ENCODE measurements around the gene DPEP2NB.
"Not testable (repeated sequence)": the region's sequence is repeated elsewhere in the genome, so short reads cannot be mapped to it uniquely, and the experiment has no call there.

DPEP2NB gene

GRCh38 chr16:68009872-68010271 is 5.8 kb downstream of the DPEP2NB start:
- DNase-seq: not testable (repeated sequence)

- no peak for DNase-seq
Observed at GRCh38 chr16:68009157-68009735, 6.5 kb downstream of the DPEP2NB start.

GRCh38 chr16:68005786-68006286 is 9.9 kb downstream of the DPEP2NB start:
- DNase-seq: no peak

GRCh38 chr16:68005211-68005610 is 10.5 kb downstream of the DPEP2NB start:
- no peak for DNase-seq

- DNase-seq: no peak
Observed at GRCh38 chr16:68003031-68003430, 12.7 kb downstream of the DPEP2NB start.

- no peak for DNase-seq
Observed at GRCh38 chr16:68000450-68000849, 15.3 kb downstream of the DPEP2NB start.

- DNase-seq: no peak
Observed at GRCh38 chr16:67999985-68000384, 15.7 kb downstream of the DPEP2NB start.

- DNase-seq: peak in 1 of 2 donors; percentile 48
Observed at GRCh38 chr16:67998779-67999688, 16.7 kb downstream of the DPEP2NB start, which contains the start of gene DPEP2. Gene DPEP2 (minus strand): TSS chr16:67999484. CDS start chr16:67993212, 6,272 bp downstream.

GRCh38 chr16:67998231-67998778 is 17.4 kb downstream of the DPEP2NB start:
- DNase-seq: not testable (repeated sequence)

GRCh38 chr16:67996666-67997065 is 19.0 kb downstream of the DPEP2NB start:
- DNase-seq: no peak

GRCh38 chr16:67995423-67995822 is 20.3 kb downstream of the DPEP2NB start:
- peak in 1 of 2 donors; percentile 39 for DNase-seq

- not testable (repeated sequence) for DNase-seq
Observed at GRCh38 chr16:67994040-67994408, 21.7 kb downstream of the DPEP2NB start.

GRCh38 chr16:67993207-67994039 is 22.3 kb downstream of the DPEP2NB start:
- peak; percentile 85 to 89 for DNase-seq

GRCh38 chr16:67992661-67993206 is 23.0 kb downstream of the DPEP2NB start:
- no peak for DNase-seq

- no peak for DNase-seq
Observed at GRCh38 chr16:67990018-67990386, 25.7 kb downstream of the DPEP2NB start.

- DNase-seq: no peak
Observed at GRCh38 chr16:67989322-67990017, 26.2 kb downstream of the DPEP2NB start.

GRCh38 chr16:67988675-67989074 is 27.0 kb downstream of the DPEP2NB start:
- DNase-seq: no peak

GRCh38 chr16:67987460-67988160 is 28.1 kb downstream of the DPEP2NB start:
- DNase-seq: no peak

GRCh38 chr16:67986949-67987348 is 28.8 kb downstream of the DPEP2NB start:
- no peak for DNase-seq

GRCh38 chr16:67982011-67982696 is 33.6 kb downstream of the DPEP2NB start:
- DNase-seq: no peak
